ENCODE results near the gene KRT34. TPM values are rescaled to one million over a fixed set of nuclear protein-coding genes. Genes with fewer than 3 reads are reported as not detected.

The KRT34 gene
- total RNA-seq, 1 experiment from 2014 or later = not detected

- Mint-ChIP-seq H3K4me1 (ENCODE audit: low read depth, unreplicated experiment) (peaks cover 36% of the 10 kb centered on the region), H3K4me3 (ENCODE audit: low read depth, unreplicated experiment) (no peak overlapping the region), H3K36me3 (ENCODE audit: insufficient read depth, unreplicated experiment) (no peaks in the 10 kb centered on the region), H3K9me3 (ENCODE audit: low read depth, unreplicated experiment) (peaks cover 4% of the 10 kb centered on the region), H3K27me3 (ENCODE audit: unreplicated experiment) (no peaks in the 10 kb centered on the region), H3K27ac (ENCODE audit: unreplicated experiment) (no peak overlapping the region)
- TF ChIP-seq, protein P1, sequence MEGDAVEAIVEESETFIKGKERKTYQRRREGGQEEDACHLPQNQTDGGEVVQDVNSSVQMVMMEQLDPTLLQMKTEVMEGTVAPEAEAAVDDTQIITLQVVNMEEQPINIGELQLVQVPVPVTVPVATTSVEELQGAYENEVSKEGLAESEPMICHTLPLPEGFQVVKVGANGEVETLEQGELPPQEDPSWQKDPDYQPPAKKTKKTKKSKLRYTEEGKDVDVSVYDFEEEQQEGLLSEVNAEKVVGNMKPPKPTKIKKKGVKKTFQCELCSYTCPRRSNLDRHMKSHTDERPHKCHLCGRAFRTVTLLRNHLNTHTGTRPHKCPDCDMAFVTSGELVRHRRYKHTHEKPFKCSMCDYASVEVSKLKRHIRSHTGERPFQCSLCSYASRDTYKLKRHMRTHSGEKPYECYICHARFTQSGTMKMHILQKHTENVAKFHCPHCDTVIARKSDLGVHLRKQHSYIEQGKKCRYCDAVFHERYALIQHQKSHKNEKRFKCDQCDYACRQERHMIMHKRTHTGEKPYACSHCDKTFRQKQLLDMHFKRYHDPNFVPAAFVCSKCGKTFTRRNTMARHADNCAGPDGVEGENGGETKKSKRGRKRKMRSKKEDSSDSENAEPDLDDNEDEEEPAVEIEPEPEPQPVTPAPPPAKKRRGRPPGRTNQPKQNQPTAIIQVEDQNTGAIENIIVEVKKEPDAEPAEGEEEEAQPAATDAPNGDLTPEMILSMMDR (IDR thresholded peaks at IDR 0.05; ENCODE audit: unreplicated experiment) = no peak
- DNase-seq = no peak
- CTCF ChIA-PET = interaction anchor here (0.7 kb wide), 1 partner anchor 472 kb away, joined by 3 read pairs; no protein-coding TSS in a partner anchor
- intact Hi-C loops (cut with micrococcal nuclease; ENCODE audit: unreplicated experiment) = no loop called here
- no TSS peak for BruUV-seq (replicated peaks)
Observed at GRCh38 chr17:41343029-41343428, 39.1 kb downstream of the KRT34 start.

- Mint-ChIP-seq H3K4me3 (ENCODE audit: low read depth, unreplicated experiment) (peak overlapping the region; percentile 4), H3K4me1 (ENCODE audit: low read depth, unreplicated experiment) (peaks cover 32% of the 10 kb centered on the region), H3K27me3 (ENCODE audit: unreplicated experiment) (no peaks in the 10 kb centered on the region), H3K36me3 (ENCODE audit: insufficient read depth, unreplicated experiment) (no peaks in the 10 kb centered on the region), H3K27ac (ENCODE audit: unreplicated experiment) (peak overlapping the region; percentile 25), H3K9me3 (ENCODE audit: low read depth, unreplicated experiment) (peaks cover 4% of the 10 kb centered on the region)
- intact Hi-C loops (cut with micrococcal nuclease; ENCODE audit: unreplicated experiment) = no loop called here
- no TSS peak for BruUV-seq (replicated peaks)
- DNase-seq = no peak
- CTCF ChIA-PET = interaction anchor here (1.3 to 2.9 kb wide), 2 partner anchors 208 to 322 kb away, joined by 3 to 9 read pairs; no protein-coding TSS in a partner anchor
- TF ChIP-seq, protein P1 (IDR thresholded peaks at IDR 0.05; ENCODE audit: unreplicated experiment) = no peak
Observed at GRCh38 chr17:41340934-41341861, 40.9 kb downstream of the KRT34 start.

DNA sequence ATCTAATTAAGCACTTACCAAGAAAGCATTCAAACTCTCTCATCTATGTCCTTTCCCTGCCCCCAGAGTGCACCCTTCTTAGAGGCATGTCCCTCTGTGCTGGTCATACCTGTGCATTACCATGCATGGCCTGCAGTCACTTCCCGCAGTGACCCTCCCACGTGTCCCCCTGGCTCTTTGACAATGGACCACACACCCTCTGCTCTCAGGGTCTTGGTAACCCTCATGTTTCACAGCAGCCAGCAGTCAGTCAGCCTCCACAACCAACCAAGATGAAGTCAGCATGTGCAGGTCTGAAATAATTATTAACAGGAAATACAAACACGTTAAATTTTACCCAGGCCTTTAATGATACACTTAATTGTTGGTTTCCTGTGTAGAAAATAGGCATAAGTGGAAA lies 41.6 kb downstream of the KRT34 start:
- Mint-ChIP-seq H3K27ac (ENCODE audit: unreplicated experiment) (peak overlapping the region; percentile 25), H3K27me3 (ENCODE audit: unreplicated experiment) (no peaks in the 10 kb centered on the region), H3K4me1 (ENCODE audit: low read depth, unreplicated experiment) (peaks cover 32% of the 10 kb centered on the region), H3K4me3 (ENCODE audit: low read depth, unreplicated experiment) (peak overlapping the region; percentile 4), H3K9me3 (ENCODE audit: low read depth, unreplicated experiment) (peaks cover 4% of the 10 kb centered on the region), H3K36me3 (ENCODE audit: insufficient read depth, unreplicated experiment) (no peaks in the 10 kb centered on the region)
- peak; percentile 58 for DNase-seq
- intact Hi-C loops (cut with micrococcal nuclease; ENCODE audit: unreplicated experiment) = no loop called here
- TF ChIP-seq, protein P1 (IDR thresholded peaks at IDR 0.05; ENCODE audit: unreplicated experiment) = peak; percentile 37
- CTCF ChIA-PET = interaction anchor here (0.7 to 2.9 kb wide), 3 partner anchors 108 to 322 kb away, joined by 3 to 9 read pairs (median 3); no protein-coding TSS in a partner anchor
- BruUV-seq (replicated peaks) = no TSS peak

- no peaks in the 10 kb centered on the region for H3K36me3 Mint-ChIP-seq (ENCODE audit: insufficient read depth, unreplicated experiment)
- peak overlapping the region; percentile 25 for H3K27ac Mint-ChIP-seq (ENCODE audit: unreplicated experiment)
- no TSS peak for BruUV-seq (replicated peaks)
- TF ChIP-seq, protein P1 (IDR thresholded peaks at IDR 0.05; ENCODE audit: unreplicated experiment) = no peak
- H3K9me3 Mint-ChIP-seq (ENCODE audit: low read depth, unreplicated experiment) = peaks cover 4% of the 10 kb centered on the region
- intact Hi-C loops (cut with micrococcal nuclease; ENCODE audit: unreplicated experiment) = loop anchor here (5.0 to 10.0 kb wide), 2 partner anchors 78 to 155 kb away; no protein-coding TSS in a partner anchor
- peaks cover 32% of the 10 kb centered on the region for H3K4me1 Mint-ChIP-seq (ENCODE audit: low read depth, unreplicated experiment)
- CTCF ChIA-PET = interaction anchor here (0.7 to 2.9 kb wide), 5 partner anchors 17 to 455 kb away, joined by 3 to 9 read pairs (median 3); partner anchors contain the start of gene KRT20
- no peak for DNase-seq
- H3K4me3 Mint-ChIP-seq (ENCODE audit: low read depth, unreplicated experiment) = peak overlapping the region; percentile 4
- no peaks in the 10 kb centered on the region for H3K27me3 Mint-ChIP-seq (ENCODE audit: unreplicated experiment)
Observed at GRCh38 chr17:41339571-41340172, 42.4 kb downstream of the KRT34 start.

Data from Calu3 (cell line).